GM12874 (cell line): ENCODE measurements around the gene POMT2.

ENCODE experiments used
- CTCF ChIP-seq: IDR thresholded peaks from 2 replicates; pipeline ENCODE4 v1.5.1; 2011; ENCODE audit warnings: low read depth, mild to moderate bottlenecking, control low read depth, low read length, moderate library complexity; ENCODE audit not compliant: insufficient read depth

The POMT2 gene

DNA sequence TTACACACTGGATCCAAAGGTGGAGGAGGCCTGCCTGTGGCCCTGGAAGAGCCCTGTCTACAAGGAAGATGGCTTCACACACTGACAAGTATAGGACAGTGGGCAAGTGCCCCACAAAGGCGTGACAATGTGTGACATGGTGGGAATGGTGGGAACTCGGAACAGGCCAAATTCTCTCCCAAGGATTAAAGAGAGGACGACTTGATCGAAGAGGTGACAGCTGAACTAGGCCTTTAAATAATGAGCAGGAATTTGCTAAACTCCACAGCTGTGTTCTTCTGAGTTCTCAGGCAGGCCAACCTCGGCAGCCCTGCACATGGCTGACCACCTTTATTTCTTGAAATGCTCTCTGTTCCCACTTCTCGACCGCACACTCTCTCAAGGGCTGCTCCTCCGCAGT lies 23.8 kb downstream of the POMT2 start:
- no peak for TF ChIP-seq CTCF

GRCh38 chr14:77296155-77296554 lies 24.5 kb downstream of the POMT2 start:
- no peak for TF ChIP-seq CTCF

DNA sequence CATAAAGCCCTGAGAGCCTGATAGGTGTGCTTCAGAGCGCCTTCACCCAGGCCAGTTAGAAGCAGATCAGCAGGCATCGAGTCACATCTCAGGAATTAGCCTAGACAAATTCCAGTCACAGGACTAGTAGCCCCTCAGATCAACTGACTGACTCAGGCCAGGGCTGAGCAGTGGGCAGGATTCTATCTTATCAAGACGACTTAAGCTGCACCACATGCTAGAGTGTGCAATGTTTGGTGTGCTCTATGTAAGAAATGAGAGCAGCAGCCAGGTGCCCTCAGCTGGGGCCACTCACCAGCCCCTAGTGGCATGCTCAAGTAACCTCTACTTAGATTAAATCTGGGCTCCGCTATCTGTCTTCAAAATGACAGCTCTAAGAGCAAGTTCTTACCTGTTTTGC lies 30.0 kb downstream of the POMT2 start:
- TF ChIP-seq CTCF = no peak

GRCh38 chr14:77286576-77286975 lies 34.1 kb downstream of the POMT2 start:
- TF ChIP-seq CTCF = no peak

DNA sequence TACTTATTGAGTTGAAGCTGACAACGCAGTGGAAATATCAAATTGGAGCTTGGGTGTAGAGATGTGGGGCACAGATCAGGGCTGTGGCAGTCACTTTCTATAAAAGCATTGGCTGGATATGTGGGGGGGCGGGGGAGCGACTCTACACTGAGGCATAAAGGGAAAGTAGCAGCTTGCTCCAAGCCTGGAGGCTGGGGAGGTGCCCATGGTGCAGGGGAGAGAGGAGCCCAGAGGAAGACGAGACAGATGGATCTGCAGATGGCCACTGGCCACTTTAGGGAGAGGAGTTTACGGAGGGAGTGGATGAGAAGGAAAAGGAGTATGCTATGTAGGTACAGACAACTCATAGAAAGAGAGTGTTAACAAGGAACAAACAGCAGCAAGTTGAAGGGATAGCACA lies 36.2 kb downstream of the POMT2 start:
- no peak for TF ChIP-seq CTCF

- no peak for TF ChIP-seq CTCF
Observed at GRCh38 chr14:77284066-77284465, 36.6 kb downstream of the POMT2 start.

DNA sequence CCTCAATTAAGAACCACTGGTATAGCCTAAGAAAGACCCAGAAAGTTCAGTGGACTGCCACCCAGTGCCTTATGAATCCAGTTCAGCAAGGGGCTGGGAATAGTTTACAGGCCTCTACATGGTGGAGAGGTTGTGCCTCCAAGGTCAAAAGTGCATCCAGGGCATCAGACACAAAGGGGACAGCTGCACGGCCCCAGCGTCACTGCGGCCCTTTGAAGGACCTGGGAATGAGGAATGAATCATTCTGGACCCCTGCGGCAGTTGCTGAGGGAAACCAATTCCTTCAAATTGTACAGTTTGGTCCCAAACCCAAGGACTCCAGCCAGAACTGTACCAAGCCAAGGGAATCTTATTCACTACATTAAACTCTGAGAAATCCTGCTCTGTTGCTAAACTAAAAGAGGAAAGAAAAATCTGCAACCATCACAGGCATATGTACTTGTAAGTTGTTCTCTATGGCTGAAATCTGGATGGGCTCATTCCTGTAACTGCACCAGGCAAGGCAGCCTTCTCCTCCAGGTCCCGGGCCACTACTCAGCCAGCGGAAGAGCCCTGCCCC lies 38.8 kb downstream of the POMT2 start:
- no peak for TF ChIP-seq CTCF
